Transverse colon (tissue), 4 donors: ENCODE data around the gene MACF1. TPM values are rescaled to one million over a fixed set of nuclear protein-coding genes. Genes with fewer than 3 reads are reported as not detected.
A peak's percentile ranks its signal among the peaks of the same experiment; 100 is the strongest.

ENCODE experiments used
- DNase-seq: peaks from one replicate; pipeline ENCODE4 v3.0.0-alpha.2; 2019
- H3K27ac ChIP-seq, 4 donors: fragments of 200-600 bp; sonication (generic); 2 replicates each; pipeline ENCODE4 v1.5.1; 2016 to 2018; ENCODE audit warnings: inconsistent platforms in 4 of 4
- H3K27me3 ChIP-seq: fragments of 200-600 bp; sonication (generic); 2 replicates; pipeline ENCODE4 v1.5.1; 2017; ENCODE audit warnings: inconsistent platforms
- H3K36me3 ChIP-seq, 4 donors: fragments of 200-600 bp; sonication (generic); 2 replicates each; pipeline ENCODE4 v1.5.1; 2017 to 2019; ENCODE audit warnings: inconsistent platforms in 4 of 4
- H3K4me1 ChIP-seq, 4 donors: fragments of 200-600 bp; sonication (generic); 2 replicates each; pipeline ENCODE4 v1.5.1; 2017 to 2020; ENCODE audit warnings: inconsistent platforms in 4 of 4
- H3K4me3 ChIP-seq, 4 donors: fragments of 200-600 bp; sonication (generic); 1 replicate in 1 of 4; 2 replicates in 3 of 4; pipeline versions ENCODE4 v1.5.1 to v1.6.1; 2017 to 2019; ENCODE audit warnings: inconsistent platforms in 4 of 4
- H3K9me3 ChIP-seq, 2 donors: fragments of 200-600 bp; sonication (generic); 2 replicates each; pipeline ENCODE4 v1.5.1; 2017 to 2019; ENCODE audit warnings: inconsistent platforms in 2 of 2
- EP300 ChIP-seq: sonication (generic); formaldehyde crosslinking; IDR thresholded peaks from one replicate; pipeline ENCODE4 v1.6.1; 2017; ENCODE audit warnings: antibody characterized with exemption, low read depth
- POLR2A ChIP-seq: fragments of 450-650 bp; IDR thresholded peaks from one replicate; pipeline ENCODE4 v1.6.1; 2016; ENCODE audit warnings: antibody characterized with exemption, mild to moderate bottlenecking, moderate library complexity
- POLR2AphosphoS5 ChIP-seq, 3 donors: sonication (generic); formaldehyde crosslinking; IDR thresholded peaks; one replicate each; pipeline ENCODE4 v1.6.1; 2016; ENCODE audit warnings: antibody characterized with exemption in 3 of 3
- WGBS, 2 donors: methylation state at CpG; one replicate each; pipeline ENCODE4 v1.1.5; 2018; ENCODE audit warnings: low coverage in 1 of 2; 5-methylcytosine and 5-hydroxymethylcytosine counted together
- in situ Hi-C, 4 donors: fragments of 200-750 bp; cut with MboI; loops; one replicate each; pipeline versions ENCODE4 v1.15.0 to v1.15.1; 2017; ENCODE audit warnings: low sequenced_read_pairs in 3 of 4, low pct_ligation_motif_present in 1 of 4, low pct_unique_long_range_greater_than_20kb in 1 of 4
- intact Hi-C: fragments of 100-400 bp; cut with DNase I; formaldehyde crosslinking; loops from one replicate; pipeline ENCODE4 v1.15.1; 2023; ENCODE audit warnings: low total_unique reads
- total RNA-seq, 4 donors: library from RNA; depleted of rRNA; stranded (reverse); fragments of >200 nt; gene quantifications; one replicate each; pipeline ENCODE4 v1.1.0, GENCODE V29; 2016
- TF ChIP-seq, protein P1 (sequence below), 5 experiments: fragments of 200-600 bp in 3 of 5; fragments of 450-650 bp in 2 of 5; sonication (generic) in 3 of 5; IDR thresholded peaks; 1 replicate in 2 of 5; 2 replicates in 3 of 5; pipeline ENCODE4 v1.5.1; 2016 to 2017; ENCODE audit warnings: antibody characterized with exemption in 5 of 5, inconsistent platforms in 3 of 5, mild to moderate bottlenecking in 2 of 5, moderate library complexity in 1 of 5

The MACF1 gene
- total RNA-seq, 4 donors from 2014 or later, result 190 to 300 (median 254) TPM

GRCh38 chr1:39335216-39335615, 130.7 kb downstream of the MACF1 start:
- H3K4me3 ChIP-seq, result no peak overlapping the region
- 80 to 81% methylated on average over 3 of the region's 3 CpGs for WGBS, 2 donors
- no peaks in the 10 kb centered on the region for H3K4me1 ChIP-seq
- in situ Hi-C loops, result no loop called here
- TF ChIP-seq POLR2AphosphoS5 (IDR thresholded peaks at IDR 0.05), result no peak
- no peak for TF ChIP-seq POLR2A
- TF ChIP-seq EP300, result no peak
- TF ChIP-seq, protein P1, sequence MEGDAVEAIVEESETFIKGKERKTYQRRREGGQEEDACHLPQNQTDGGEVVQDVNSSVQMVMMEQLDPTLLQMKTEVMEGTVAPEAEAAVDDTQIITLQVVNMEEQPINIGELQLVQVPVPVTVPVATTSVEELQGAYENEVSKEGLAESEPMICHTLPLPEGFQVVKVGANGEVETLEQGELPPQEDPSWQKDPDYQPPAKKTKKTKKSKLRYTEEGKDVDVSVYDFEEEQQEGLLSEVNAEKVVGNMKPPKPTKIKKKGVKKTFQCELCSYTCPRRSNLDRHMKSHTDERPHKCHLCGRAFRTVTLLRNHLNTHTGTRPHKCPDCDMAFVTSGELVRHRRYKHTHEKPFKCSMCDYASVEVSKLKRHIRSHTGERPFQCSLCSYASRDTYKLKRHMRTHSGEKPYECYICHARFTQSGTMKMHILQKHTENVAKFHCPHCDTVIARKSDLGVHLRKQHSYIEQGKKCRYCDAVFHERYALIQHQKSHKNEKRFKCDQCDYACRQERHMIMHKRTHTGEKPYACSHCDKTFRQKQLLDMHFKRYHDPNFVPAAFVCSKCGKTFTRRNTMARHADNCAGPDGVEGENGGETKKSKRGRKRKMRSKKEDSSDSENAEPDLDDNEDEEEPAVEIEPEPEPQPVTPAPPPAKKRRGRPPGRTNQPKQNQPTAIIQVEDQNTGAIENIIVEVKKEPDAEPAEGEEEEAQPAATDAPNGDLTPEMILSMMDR (IDR thresholded peaks at IDR 0.05), result no peak
- H3K27me3 ChIP-seq, result no peaks in the 10 kb centered on the region
- intact Hi-C loops, result no loop called here
- peak overlapping the region in 1 of 4 donors; percentile 11 for H3K27ac ChIP-seq
- no peak for DNase-seq
- H3K9me3 ChIP-seq, result no peaks in the 10 kb centered on the region
- H3K36me3 ChIP-seq, result peaks cover 0 to 33% (median 16%) of the 10 kb centered on the region in 4 donors

DNA sequence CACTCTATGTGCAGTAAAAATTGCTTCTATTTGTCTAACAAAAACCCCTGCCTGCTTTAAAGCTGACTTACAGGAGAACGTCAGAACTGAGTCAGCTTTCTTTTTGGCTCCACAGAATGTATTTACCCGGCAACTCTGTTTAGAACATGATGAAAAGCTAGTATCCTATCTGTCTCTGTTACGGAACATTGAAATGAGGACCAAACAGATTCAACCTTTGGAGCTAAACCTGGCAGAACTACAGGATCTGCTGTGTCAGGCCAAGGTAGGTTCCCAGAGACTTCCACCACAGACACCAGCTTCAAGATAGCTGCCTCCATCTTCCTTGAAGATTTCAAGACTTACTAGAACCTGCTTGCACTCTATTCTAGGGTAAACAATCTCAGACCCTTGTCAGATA, 132.6 kb downstream of the MACF1 start:
- Histone ChIP-seq H3K27ac (no peak overlapping the region), H3K4me3 (no peak overlapping the region), H3K4me1 (no peaks in the 10 kb centered on the region), H3K27me3 (no peaks in the 10 kb centered on the region), H3K9me3 (no peaks in the 10 kb centered on the region), H3K36me3 (peaks cover 0 to 51% (median 21%) of the 10 kb centered on the region in 4 donors)
- DNase-seq, result no peak
- 83 to 84% methylated on average over 3 of the region's 3 CpGs for WGBS, 2 donors
- intact Hi-C loops (no loop called here), in situ Hi-C loops (no loop called here)
- TF ChIP-seq EP300 (no peak), POLR2AphosphoS5 (IDR thresholded peaks at IDR 0.05) (no peak), POLR2A (no peak)
- TF ChIP-seq, protein P1 (IDR thresholded peaks at IDR 0.05), result no peak

GRCh38 chr1:39342776-39343175, 138.3 kb downstream of the MACF1 start:
- H3K36me3 ChIP-seq, result peaks cover 0 to 54% (median 17%) of the 10 kb centered on the region in 4 donors
- H3K9me3 ChIP-seq, result no peaks in the 10 kb centered on the region
- intact Hi-C loops, result no loop called here
- TF ChIP-seq POLR2AphosphoS5 (IDR thresholded peaks at IDR 0.05) (no peak), EP300 (no peak), POLR2A (no peak)
- TF ChIP-seq, protein P1 (IDR thresholded peaks at IDR 0.05), result no peak
- WGBS, 2 donors, result 79 to 81% methylated on average over 3 of the region's 3 CpGs
- no peak overlapping the region for H3K27ac ChIP-seq
- DNase-seq, result no peak
- no peak overlapping the region for H3K4me3 ChIP-seq
- no peaks in the 10 kb centered on the region for H3K27me3 ChIP-seq
- H3K4me1 ChIP-seq, result peaks cover 0 to 10% (median 2%) of the 10 kb centered on the region in 4 donors
- in situ Hi-C loops, result no loop called here

DNA sequence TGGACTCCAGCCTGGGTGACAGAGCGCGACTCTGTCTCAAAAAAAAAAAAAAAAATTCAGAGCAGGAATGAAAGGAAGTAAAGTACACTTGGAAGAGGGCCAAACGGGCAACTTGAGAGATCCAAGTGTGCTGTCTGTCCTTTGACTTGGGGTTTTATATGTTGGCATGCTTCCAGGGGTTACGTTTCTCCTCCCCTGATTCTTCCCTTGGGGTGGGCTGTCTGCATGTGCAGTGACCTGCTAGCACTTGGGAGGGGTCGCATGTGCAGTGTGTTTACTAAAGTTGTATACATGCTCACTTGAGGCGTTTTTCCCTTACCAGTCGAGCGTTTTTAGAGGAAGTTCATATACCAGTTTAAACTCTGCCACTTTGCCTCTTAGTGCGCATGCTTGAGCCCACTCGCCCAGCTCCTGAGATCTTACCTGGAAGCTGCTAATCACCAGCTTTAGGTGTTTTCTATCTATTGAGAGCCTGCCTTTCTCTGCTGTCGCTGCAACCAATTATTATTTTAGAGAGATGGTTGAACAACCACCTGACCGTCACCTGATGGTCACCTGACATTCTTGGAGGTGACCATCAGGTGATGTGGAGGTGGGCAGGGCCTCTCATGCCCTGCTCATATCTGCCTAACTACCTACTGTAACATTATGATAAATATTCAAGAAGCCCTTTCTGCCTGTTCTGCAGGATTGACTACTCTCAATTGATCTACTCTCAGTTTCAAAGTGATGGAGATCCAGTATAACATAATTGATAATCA, 140.1 kb downstream of the MACF1 start:
- peak; percentile 44 for DNase-seq
- Histone ChIP-seq H3K9me3 (no peaks in the 10 kb centered on the region), H3K4me3 (peak overlapping the region in 2 of 4 donors; percentile 20 to 22), H3K27me3 (no peaks in the 10 kb centered on the region), H3K36me3 (peaks cover 0 to 51% (median 26%) of the 10 kb centered on the region in 4 donors), H3K27ac (peak overlapping the region in 3 of 4 donors; percentile 7 to 47 (median 32)), H3K4me1 (peaks cover 0 to 10% (median 2%) of the 10 kb centered on the region in 4 donors)
- intact Hi-C loops (no loop called here), in situ Hi-C loops (no loop called here)
- TF ChIP-seq EP300 (no peak), POLR2A (no peak), POLR2AphosphoS5 (IDR thresholded peaks at IDR 0.05) (no peak)
- TF ChIP-seq, protein P1 (IDR thresholded peaks at IDR 0.05), result no peak
- WGBS, 2 donors, result 14 to 45% methylated on average over 6 to 12 of the region's 12 CpGs
